Activated CD4-positive, alpha-beta memory T cell treated with anti-CD3 and anti-CD28 coated beads, Interleukin-2, amount 10 ng/mL, durations not matched to agents 7 days and 5 days (primary cell): ENCODE results near the gene EPHB2. TPM values are rescaled to one million over a fixed set of nuclear protein-coding genes. Genes with fewer than 3 reads are reported as not detected.

Source experiments
- CTCF ChIA-PET: fragments of 350-600 bp; sonication (Branson Sonifier 250); formaldehyde crosslinking; loops from one replicate; lab custom pipeline; 2021; ENCODE audit warnings: antibody characterized with exemption, inconsistent platforms; lab: Charles Lee
- POLR2A ChIA-PET: fragments of 350-600 bp; sonication (Branson Sonifier 250); formaldehyde crosslinking; loops from one replicate; lab custom pipeline; 2021; ENCODE audit warnings: antibody characterized with exemption; lab: Charles Lee
- DNase-seq: peaks from one replicate; pipeline ENCODE4 v3.0.0-alpha.2; 2020
- H3K27ac Mint-ChIP-seq: one replicate; pipeline ENCODE4 v1.8.0; 2021; ENCODE audit warnings: mild to moderate bottlenecking, mixed read lengths
- H3K27me3 Mint-ChIP-seq: one replicate; pipeline ENCODE4 v1.8.0; 2021; ENCODE audit warnings: mixed read lengths
- H3K36me3 Mint-ChIP-seq: one replicate; pipeline ENCODE4 v1.8.0; 2021; ENCODE audit warnings: low read depth, mixed read lengths
- H3K4me1 Mint-ChIP-seq: one replicate; pipeline ENCODE4 v1.8.0; 2021; ENCODE audit warnings: mixed read lengths
- H3K4me3 Mint-ChIP-seq: one replicate; pipeline ENCODE4 v1.8.0; 2021; ENCODE audit warnings: mild to moderate bottlenecking, mixed read lengths
- H3K9me3 Mint-ChIP-seq: one replicate; pipeline ENCODE4 v1.8.0; 2021; ENCODE audit warnings: mixed read lengths
- total RNA-seq, 2 experiments: library from RNA; stranded (reverse); gene quantifications; one replicate each; pipeline ENCODE4 v1.2.3, GENCODE V29; 2021

The EPHB2 gene
- total RNA-seq, 2 experiments from 2014 or later: not detected

DNA sequence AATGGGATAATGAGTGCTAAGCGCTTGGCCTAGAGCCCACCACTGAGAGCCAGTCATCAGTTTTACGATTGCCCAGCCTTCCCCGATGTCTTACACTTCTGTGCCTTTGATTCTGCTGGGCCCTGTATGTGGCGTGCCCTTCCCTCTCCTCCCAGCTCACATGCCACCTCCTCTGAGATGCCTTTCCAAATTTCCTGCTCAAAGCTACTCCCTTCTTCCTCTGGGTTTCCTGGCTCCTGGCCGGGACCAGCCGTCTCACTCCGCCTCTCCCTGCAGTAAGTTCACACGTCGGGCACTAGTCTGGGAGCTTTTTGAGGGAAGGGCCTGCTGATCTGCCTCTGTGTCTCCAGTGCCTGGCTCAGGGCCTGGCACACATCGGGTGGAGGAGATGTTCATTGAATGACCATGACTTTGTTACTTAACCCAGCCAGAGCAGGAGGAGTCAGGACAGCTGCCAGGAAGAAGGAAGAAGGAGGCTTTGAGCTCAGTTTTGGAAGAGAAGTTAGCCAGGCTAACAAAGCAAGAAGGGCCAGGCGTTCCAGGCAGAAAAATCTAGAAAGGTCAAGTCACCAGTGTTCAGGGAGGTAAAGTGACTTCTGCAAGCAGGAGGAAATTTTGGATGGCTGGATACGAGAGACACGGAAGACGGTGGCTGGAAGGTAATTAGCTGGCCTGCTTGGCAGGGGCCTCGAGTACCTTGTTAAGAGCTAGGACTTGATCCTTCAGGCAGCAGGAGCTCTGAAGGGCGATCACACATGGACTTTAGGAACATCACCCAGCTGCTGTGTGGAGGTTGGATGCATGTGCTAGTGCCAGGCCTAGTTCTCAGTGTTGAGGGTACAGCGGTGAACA is 63.6 kb downstream of the EPHB2 start:
- no peaks in the 10 kb centered on the region for H3K4me1 Mint-ChIP-seq
- peaks cover 22% of the 10 kb centered on the region for H3K27me3 Mint-ChIP-seq
- no peak overlapping the region for H3K27ac Mint-ChIP-seq
- POLR2A ChIA-PET: no interaction called here
- no peaks in the 10 kb centered on the region for H3K36me3 Mint-ChIP-seq
- DNase-seq: no peak
- no peaks in the 10 kb centered on the region for H3K9me3 Mint-ChIP-seq
- CTCF ChIA-PET: no interaction called here
- no peak overlapping the region for H3K4me3 Mint-ChIP-seq

DNA sequence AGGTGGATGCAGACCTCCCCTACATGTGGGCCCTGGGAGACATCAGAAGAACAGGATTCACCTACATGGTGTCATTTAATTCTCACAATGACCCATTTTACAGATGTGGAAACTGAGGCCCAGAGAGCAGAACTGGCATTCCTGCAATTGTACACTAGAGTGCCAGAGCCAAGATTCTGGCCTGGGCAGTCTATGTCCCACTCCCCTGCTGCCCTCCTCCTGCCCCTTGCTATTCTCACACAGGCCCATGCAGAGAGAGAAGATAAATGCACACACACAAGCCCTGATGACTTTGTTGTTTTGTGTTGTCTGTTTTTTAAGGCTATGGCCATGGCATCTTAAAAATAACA is 64.2 kb downstream of the EPHB2 start:
- no peak for DNase-seq
- Mint-ChIP-seq H3K4me1 (no peaks in the 10 kb centered on the region), H3K27ac (no peak overlapping the region), H3K27me3 (peaks cover 24% of the 10 kb centered on the region), H3K4me3 (no peak overlapping the region), H3K9me3 (no peaks in the 10 kb centered on the region), H3K36me3 (no peaks in the 10 kb centered on the region)
- ChIA-PET POLR2A (no interaction called here), CTCF (no interaction called here)

DNA sequence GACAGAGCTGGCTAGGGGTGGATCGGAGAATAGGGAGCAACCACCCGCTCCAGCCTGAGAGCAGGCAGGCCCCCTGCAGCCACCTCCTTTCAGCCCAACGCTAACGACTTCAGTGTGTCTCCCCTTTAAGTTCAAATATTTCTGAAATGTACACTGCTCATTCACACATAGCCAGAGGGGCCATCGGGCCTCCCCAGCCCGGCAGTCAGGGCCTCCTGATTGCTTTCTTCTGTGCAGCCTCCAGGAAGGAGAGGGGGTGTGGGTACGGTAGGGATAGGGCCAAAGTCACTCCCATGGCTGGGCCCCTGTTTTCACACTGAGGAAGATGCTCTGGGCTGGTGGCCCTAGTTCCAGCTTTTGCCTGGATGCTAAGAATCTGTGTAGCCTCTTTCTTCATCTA is 64.8 kb downstream of the EPHB2 start:
- Mint-ChIP-seq H3K27ac (no peak overlapping the region), H3K4me3 (no peak overlapping the region), H3K4me1 (no peaks in the 10 kb centered on the region), H3K36me3 (no peaks in the 10 kb centered on the region), H3K27me3 (peaks cover 22% of the 10 kb centered on the region), H3K9me3 (no peaks in the 10 kb centered on the region)
- no peak for DNase-seq
- POLR2A ChIA-PET: no interaction called here
- CTCF ChIA-PET: no interaction called here

DNA sequence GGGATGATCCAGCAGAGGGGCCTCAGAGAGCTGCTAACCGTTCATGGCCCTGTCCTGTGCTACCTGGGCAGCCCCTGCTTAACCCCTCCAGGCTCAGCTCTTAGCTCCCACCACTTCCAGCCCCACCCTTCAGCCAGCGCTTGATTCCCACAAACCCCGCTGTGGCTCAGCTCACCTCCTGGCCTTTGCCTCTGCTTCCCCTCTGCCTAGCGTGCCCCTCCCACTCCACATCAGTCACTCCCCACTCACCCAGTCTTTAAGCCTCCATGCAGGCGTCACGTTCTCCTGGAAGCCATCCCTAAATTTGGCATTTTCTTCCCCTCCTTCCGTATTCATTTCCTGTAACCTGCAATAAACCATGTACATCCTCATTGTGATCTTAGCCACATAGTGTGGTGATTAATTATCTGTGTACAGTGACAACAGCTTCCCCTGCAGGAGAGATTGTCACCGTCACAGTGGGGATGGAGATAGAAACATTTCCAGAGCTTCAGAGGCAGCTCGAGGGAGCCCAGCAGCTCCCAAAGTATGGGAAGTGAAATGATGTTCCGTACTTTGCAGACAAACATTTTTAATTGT is 65.5 kb downstream of the EPHB2 start:
- Mint-ChIP-seq H3K27me3 (peaks cover 24% of the 10 kb centered on the region), H3K27ac (no peak overlapping the region), H3K9me3 (no peaks in the 10 kb centered on the region), H3K4me1 (no peaks in the 10 kb centered on the region), H3K36me3 (no peaks in the 10 kb centered on the region), H3K4me3 (no peak overlapping the region)
- ChIA-PET CTCF (no interaction called here), POLR2A (no interaction called here)
- no peak for DNase-seq

DNA sequence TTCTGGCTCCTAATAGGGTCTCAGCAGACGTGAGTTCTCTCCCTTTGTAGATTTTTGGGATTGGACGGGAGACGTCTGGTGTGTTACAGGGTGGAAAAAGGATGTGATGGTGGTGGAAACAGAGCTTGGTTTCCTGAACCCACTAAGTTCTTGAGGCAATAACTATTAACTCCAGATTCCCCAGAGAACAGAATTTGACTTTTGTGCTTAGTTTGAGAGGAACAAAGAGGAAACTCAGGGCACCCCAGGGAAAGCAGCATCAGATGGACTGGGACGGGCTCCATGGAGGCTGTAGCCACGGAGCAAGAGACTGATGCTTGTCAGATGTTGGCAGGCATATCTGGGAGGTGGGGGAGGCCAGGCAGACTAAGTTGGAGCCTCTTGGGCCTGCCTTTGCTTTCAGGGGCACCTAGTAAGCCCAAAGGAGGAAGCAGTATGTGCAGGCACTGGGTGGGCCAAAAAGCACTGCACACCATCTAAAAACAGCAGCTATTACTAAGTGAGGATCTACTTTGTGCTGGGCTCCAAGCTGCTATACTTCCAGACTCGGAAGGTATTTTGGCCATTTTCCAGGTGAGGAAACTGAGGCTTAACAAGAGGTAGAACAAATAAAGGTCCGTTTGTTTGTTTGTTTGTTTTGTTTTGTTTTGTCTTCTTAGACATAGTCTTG is 66.9 kb downstream of the EPHB2 start:
- no peak for DNase-seq
- ChIA-PET POLR2A (no interaction called here), CTCF (no interaction called here)
- no peaks in the 10 kb centered on the region for H3K36me3 Mint-ChIP-seq
- H3K4me3 Mint-ChIP-seq: no peak overlapping the region
- no peaks in the 10 kb centered on the region for H3K4me1 Mint-ChIP-seq
- H3K27me3 Mint-ChIP-seq: peaks cover 24% of the 10 kb centered on the region
- H3K27ac Mint-ChIP-seq: no peak overlapping the region
- no peaks in the 10 kb centered on the region for H3K9me3 Mint-ChIP-seq

DNA sequence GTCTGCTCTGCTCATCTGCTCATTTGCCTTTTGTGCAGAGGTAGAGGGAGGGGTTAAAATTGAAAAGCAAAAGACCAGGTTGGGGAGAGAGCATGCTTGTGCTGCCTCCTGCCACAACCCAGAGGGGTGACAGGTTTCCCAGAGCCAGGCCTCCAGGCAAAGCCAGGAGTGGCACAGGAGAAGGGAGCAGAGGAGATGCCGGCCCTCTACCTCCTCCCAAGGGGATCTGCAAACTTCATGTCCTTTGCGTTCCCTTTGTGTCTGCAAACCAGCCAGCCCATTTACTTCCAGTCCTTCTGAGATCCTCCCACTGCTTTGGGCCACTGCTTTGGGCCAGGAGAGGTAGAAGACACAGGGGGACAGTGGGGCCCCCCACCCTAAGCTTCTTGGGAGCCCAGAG is 67.8 kb downstream of the EPHB2 start:
- Mint-ChIP-seq H3K4me1 (no peaks in the 10 kb centered on the region), H3K9me3 (no peaks in the 10 kb centered on the region), H3K36me3 (no peaks in the 10 kb centered on the region), H3K27me3 (peaks cover 24% of the 10 kb centered on the region), H3K27ac (no peak overlapping the region), H3K4me3 (no peak overlapping the region)
- no peak for DNase-seq
- ChIA-PET POLR2A (no interaction called here), CTCF (no interaction called here)

DNA sequence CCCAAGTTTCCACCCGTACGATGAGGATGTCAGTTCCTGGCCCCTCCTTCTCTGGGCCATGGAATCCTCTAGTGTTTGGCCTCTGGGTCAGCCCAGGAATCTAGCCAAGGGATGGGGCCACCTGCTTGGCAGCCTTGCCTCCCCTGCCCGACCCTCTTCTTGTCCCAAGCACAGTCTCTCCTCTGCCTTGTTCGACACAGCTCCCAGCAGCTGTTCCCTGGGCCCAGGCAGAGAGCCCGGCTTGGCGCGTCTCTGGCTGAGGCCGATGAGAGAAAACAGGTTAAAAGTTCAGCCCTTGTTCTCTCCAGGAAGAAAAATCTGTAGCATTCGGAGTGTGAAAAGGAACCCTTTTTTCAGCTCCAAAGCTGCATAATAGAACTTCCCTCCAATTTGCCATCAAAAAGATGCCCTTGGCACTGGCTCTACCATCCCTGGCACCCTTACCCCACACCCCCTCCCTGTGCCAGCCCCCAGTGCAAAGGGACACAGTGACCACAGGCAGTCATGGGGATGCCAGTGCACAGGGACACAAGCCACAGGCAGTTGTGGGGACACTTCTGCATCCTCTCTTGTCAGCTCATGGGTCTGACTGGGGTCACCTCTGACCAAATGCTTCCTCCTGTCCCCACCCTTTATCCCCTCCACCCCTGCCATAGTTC is 68.4 kb downstream of the EPHB2 start:
- Mint-ChIP-seq H3K27ac (no peak overlapping the region), H3K9me3 (no peaks in the 10 kb centered on the region), H3K36me3 (no peaks in the 10 kb centered on the region), H3K27me3 (peaks cover 24% of the 10 kb centered on the region), H3K4me1 (no peaks in the 10 kb centered on the region), H3K4me3 (no peak overlapping the region)
- DNase-seq: no peak
- POLR2A ChIA-PET: no interaction called here
- CTCF ChIA-PET: no interaction called here

DNA sequence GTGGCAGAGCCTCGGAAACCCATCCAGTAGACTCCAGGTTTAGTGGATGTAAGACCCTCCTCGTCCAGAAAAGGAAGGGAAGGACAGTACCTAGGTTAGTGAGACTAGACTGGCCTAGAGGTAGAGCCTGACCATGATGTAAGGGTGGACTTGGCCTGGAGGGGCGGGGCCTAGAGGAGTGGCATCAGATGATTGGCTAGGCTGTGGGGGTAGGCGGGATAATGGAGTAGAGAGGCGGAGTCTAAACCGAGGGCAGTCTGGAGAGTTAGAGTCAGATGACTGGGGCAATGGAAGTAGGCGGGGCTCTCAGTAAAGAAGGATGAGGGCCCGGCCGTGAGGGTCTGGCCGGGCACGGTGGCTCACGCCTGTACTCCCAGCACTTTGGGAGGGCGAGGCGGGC is 70.1 kb downstream of the EPHB2 start:
- DNase-seq: no peak
- ChIA-PET CTCF (no interaction called here), POLR2A (no interaction called here)
- H3K4me3 Mint-ChIP-seq: no peak overlapping the region
- H3K36me3 Mint-ChIP-seq: no peaks in the 10 kb centered on the region
- H3K9me3 Mint-ChIP-seq: no peaks in the 10 kb centered on the region
- no peak overlapping the region for H3K27ac Mint-ChIP-seq
- H3K4me1 Mint-ChIP-seq: no peaks in the 10 kb centered on the region
- peaks cover 21% of the 10 kb centered on the region for H3K27me3 Mint-ChIP-seq

DNA sequence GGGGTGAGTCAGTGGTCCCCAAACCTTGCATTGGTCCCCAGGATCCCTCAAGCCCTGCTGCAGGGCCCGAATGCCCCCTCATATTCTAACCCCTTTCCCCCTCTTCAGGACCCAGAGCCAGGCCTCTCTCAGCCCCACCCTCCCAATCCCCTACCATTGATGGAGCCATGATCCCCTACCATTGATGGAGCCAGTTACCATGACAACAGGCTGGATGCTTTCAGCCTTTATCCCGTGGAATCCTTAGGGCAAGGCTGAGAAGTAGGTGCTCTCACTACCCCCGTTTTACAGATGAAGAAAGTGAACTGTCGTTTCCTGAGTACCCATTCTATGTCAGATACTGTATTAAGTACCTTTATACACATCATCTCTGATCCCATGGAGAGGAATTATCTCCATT is 70.8 kb downstream of the EPHB2 start:
- no peak for DNase-seq
- Mint-ChIP-seq H3K9me3 (no peaks in the 10 kb centered on the region), H3K27ac (no peak overlapping the region), H3K4me3 (no peak overlapping the region), H3K36me3 (no peaks in the 10 kb centered on the region), H3K27me3 (peaks cover 17% of the 10 kb centered on the region), H3K4me1 (no peaks in the 10 kb centered on the region)
- ChIA-PET CTCF (no interaction called here), POLR2A (no interaction called here)

DNA sequence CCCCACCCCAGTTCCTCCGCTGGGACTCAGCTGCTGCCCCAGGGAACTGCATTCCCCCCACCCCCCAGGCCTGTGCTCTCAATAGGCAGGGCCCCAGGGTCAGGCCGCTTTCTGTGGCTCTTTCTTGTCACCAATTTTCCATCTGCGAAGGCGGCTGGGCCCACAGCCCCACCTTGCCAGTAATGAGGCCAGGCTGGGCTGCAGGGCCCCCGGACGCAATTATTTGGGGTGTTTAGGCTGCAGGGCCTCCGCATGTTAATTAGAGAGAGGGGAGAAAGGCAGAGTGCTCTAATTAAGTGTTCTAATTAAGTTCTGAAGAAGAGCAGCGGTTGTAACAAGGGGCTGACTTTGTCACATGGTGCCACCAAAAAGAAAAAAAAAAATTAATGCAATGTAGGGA is 71.8 kb downstream of the EPHB2 start:
- Mint-ChIP-seq H3K9me3 (no peaks in the 10 kb centered on the region), H3K27ac (no peak overlapping the region), H3K36me3 (no peaks in the 10 kb centered on the region), H3K4me3 (no peak overlapping the region), H3K27me3 (peaks cover 18% of the 10 kb centered on the region), H3K4me1 (no peaks in the 10 kb centered on the region)
- DNase-seq: no peak
- ChIA-PET CTCF (no interaction called here), POLR2A (no interaction called here)

DNA sequence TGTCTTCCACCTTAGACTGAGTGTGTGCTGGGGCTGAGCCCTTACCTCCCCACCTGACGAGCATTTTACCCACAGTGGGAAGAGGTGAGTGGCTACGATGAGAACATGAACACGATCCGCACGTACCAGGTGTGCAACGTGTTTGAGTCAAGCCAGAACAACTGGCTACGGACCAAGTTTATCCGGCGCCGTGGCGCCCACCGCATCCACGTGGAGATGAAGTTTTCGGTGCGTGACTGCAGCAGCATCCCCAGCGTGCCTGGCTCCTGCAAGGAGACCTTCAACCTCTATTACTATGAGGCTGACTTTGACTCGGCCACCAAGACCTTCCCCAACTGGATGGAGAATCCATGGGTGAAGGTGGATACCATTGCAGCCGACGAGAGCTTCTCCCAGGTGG is 73.7 kb downstream of the EPHB2 start:
- Mint-ChIP-seq H3K27ac (no peak overlapping the region), H3K4me1 (no peaks in the 10 kb centered on the region), H3K36me3 (no peaks in the 10 kb centered on the region), H3K9me3 (no peaks in the 10 kb centered on the region), H3K27me3 (peaks cover 16% of the 10 kb centered on the region), H3K4me3 (no peak overlapping the region)
- ChIA-PET POLR2A (no interaction called here), CTCF (no interaction called here)
- no peak for DNase-seq

DNA sequence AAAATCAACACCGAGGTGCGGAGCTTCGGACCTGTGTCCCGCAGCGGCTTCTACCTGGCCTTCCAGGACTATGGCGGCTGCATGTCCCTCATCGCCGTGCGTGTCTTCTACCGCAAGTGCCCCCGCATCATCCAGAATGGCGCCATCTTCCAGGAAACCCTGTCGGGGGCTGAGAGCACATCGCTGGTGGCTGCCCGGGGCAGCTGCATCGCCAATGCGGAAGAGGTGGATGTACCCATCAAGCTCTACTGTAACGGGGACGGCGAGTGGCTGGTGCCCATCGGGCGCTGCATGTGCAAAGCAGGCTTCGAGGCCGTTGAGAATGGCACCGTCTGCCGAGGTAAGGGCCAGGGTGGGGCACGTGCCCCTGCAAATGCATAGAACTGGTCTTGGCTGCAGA is 74.1 kb downstream of the EPHB2 start:
- Mint-ChIP-seq H3K27me3 (peaks cover 12% of the 10 kb centered on the region), H3K27ac (no peak overlapping the region)
- POLR2A ChIA-PET: no interaction called here

DNA sequence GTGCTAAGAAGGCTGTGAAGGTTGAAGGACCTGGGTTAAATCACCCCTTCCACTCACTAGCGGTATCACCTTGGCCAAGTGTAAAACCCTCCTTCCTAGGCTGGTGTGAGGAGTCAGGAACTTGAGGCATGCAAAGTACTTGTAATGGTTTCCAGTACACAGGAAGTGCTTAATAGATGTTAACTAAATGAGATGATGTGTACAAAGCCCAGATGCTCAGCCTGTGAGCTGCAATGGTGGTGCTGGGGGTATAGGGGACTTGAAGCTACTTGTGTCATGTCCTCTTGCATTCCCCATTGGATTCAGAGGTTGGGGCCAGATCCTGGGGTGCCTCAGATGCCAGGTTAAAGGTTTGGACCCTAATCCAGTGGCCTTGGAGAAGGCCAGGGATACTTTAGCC is 75.5 kb downstream of the EPHB2 start:
- ChIA-PET CTCF (no interaction called here), POLR2A (no interaction called here)
- Mint-ChIP-seq H3K36me3 (no peaks in the 10 kb centered on the region), H3K4me1 (no peaks in the 10 kb centered on the region), H3K4me3 (no peak overlapping the region), H3K9me3 (no peaks in the 10 kb centered on the region), H3K27me3 (peaks cover 8% of the 10 kb centered on the region), H3K27ac (no peak overlapping the region)
- no peak for DNase-seq

More for the DNA sequence above, 74.1 kb downstream of the EPHB2 start:
- CTCF ChIA-PET: no interaction called here
- DNase-seq: no peak
- no peak overlapping the region for H3K4me3 Mint-ChIP-seq
- H3K36me3 Mint-ChIP-seq: no peaks in the 10 kb centered on the region
- no peaks in the 10 kb centered on the region for H3K4me1 Mint-ChIP-seq
- H3K9me3 Mint-ChIP-seq: no peaks in the 10 kb centered on the region
